Neuron (in vitro differentiated cells): ENCODE measurements around the gene POLR2L.

ENCODE experiments used
- H2AFZ ChIP-seq: one replicate; pipeline ENCODE4 v1.6.1; 2013; ENCODE audit warnings: low read depth, mild to moderate bottlenecking, inconsistent platforms, low read length, moderate library complexity
- H3K27me3 ChIP-seq: one replicate; pipeline ENCODE4 v1.6.1; 2013; ENCODE audit warnings: low read length; ENCODE audit not compliant: insufficient read depth
- H3K36me3 ChIP-seq: one replicate; pipeline ENCODE4 v1.6.1; 2013; ENCODE audit warnings: low read length; ENCODE audit not compliant: insufficient read depth
- H3K4me1 ChIP-seq: one replicate; pipeline ENCODE4 v1.6.1; 2013; ENCODE audit warnings: low read length; ENCODE audit not compliant: insufficient read depth
- H3K4me3 ChIP-seq: 2 replicates; pipeline ENCODE4 v1.5.1; 2013; ENCODE audit warnings: mild to moderate bottlenecking, low read length, moderate library complexity
- H3K9me3 ChIP-seq: one replicate; pipeline ENCODE4 v1.6.1; 2013; ENCODE audit warnings: low read length

Gene POLR2L

GRCh38 chr11:837189-837989 is 4.9 kb downstream of the POLR2L start:
- Histone ChIP-seq H3K27me3 (no peaks in the 10 kb centered on the region), H3K4me3 (no peak overlapping the region), H3K9me3 (no peaks in the 10 kb centered on the region), H3K4me1 (peaks cover 27% of the 10 kb centered on the region), H3K36me3 (peaks cover 54% of the 10 kb centered on the region), H2AFZ (no peak overlapping the region)

- peaks cover 34% of the 10 kb centered on the region for H3K4me1 ChIP-seq
- no peaks in the 10 kb centered on the region for H3K9me3 ChIP-seq
- H2AFZ ChIP-seq = no peak overlapping the region
- peaks cover 54% of the 10 kb centered on the region for H3K36me3 ChIP-seq
- no peak overlapping the region for H3K4me3 ChIP-seq
- no peaks in the 10 kb centered on the region for H3K27me3 ChIP-seq
These were observed 5.6 kb downstream of the POLR2L start for GRCh38 chr11:836700-837099.

DNA sequence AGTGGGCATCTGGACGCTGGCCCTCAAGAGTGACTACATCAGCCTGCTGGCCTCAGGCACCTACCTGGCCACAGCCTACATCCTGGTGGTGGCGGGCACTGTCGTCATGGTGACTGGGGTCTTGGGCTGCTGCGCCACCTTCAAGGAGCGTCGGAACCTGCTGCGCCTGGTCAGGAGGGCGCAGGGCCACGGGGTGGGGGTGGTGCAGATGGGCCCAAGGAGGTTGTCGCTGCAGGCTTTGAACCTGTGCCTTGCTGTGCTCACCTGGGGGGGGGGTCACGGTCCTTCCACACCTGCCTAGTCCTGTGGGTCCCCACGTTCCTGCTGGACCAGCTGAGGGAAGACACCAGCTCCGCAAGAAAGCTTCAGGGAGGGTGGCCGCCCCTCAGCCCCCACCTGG is 6.1 kb downstream of the POLR2L start:
- Histone ChIP-seq H3K4me3 (no peak overlapping the region), H3K4me1 (peaks cover 36% of the 10 kb centered on the region), H2AFZ (no peak overlapping the region), H3K36me3 (peaks cover 53% of the 10 kb centered on the region), H3K9me3 (no peaks in the 10 kb centered on the region), H3K27me3 (peaks cover 1% of the 10 kb centered on the region)

DNA sequence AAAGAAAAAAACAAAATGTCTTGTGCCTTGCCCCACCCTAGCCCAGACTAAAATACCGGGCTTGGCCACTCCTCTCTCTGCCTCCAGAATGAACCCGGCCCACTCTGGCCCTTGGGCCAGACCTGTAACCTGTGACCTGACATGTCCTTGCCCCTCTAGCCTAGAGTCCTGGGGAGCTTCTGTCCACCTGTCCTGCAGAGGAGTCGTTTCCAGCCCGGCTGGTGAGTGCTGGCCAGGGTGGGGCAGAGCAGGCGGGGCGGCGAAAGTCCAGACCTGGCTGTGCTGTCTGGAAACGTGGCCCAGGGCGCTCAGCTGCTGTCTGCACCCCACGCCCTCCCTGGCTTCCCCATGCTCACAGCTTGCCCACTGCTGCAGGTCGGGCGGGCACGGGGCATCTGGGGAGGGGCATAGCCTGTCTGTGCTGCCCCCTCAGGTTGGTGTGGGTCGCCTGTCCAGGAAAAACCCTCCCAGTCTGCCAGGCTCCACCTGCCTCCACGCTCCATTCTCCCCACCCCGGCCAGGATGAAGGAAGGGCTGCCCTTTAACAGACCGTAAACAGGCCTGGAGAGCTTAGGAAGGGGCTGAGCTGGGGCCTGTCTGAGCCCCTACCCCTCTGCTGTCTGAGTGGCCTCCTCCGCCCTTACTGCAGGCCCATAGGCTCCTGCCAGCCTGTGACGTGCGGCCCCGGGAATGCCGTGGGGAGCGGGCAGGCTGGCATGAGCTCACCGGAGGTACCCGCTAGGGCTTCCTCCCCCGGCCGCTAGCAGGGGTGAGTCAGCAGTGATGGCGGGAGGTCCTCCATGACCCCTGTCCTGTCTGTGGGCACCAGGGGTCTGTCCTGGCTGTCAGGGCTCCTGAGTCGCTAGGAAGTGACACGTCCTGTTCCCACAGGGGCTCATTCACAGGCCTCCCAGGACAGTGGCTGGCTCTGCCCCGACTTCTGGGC is 7.7 kb downstream of the POLR2L start:
- Histone ChIP-seq H2AFZ (no peak overlapping the region), H3K4me1 (peaks cover 42% of the 10 kb centered on the region), H3K9me3 (no peaks in the 10 kb centered on the region), H3K36me3 (peaks cover 37% of the 10 kb centered on the region), H3K4me3 (no peak overlapping the region), H3K27me3 (peaks cover 7% of the 10 kb centered on the region)

DNA sequence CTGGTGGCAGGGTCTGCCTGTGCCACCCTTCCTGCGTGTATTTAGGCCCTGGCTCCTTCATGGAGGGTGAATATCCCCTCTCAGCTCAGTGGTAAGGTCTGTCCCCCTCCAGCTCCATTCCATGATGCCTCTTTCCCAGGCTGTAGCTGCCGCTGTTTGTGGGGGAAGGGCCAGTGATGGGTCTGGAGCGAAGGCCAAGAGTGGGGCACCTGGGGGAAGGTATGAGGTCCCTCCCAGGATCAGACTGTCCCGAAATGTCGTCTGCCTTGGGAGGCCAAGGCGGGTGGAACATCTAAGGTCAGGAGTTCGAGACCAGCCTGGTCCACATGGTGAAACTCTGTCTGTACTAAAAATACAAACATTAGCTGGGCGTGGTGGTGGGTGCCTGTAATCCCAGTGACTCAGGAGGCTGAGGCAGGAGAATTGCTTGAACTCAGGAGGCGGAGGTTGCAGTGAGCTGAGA is 8.4 kb downstream of the POLR2L start:
- H3K36me3 ChIP-seq = peaks cover 29% of the 10 kb centered on the region
- peaks cover 50% of the 10 kb centered on the region for H3K4me1 ChIP-seq
- peaks cover 7% of the 10 kb centered on the region for H3K27me3 ChIP-seq

DNA sequence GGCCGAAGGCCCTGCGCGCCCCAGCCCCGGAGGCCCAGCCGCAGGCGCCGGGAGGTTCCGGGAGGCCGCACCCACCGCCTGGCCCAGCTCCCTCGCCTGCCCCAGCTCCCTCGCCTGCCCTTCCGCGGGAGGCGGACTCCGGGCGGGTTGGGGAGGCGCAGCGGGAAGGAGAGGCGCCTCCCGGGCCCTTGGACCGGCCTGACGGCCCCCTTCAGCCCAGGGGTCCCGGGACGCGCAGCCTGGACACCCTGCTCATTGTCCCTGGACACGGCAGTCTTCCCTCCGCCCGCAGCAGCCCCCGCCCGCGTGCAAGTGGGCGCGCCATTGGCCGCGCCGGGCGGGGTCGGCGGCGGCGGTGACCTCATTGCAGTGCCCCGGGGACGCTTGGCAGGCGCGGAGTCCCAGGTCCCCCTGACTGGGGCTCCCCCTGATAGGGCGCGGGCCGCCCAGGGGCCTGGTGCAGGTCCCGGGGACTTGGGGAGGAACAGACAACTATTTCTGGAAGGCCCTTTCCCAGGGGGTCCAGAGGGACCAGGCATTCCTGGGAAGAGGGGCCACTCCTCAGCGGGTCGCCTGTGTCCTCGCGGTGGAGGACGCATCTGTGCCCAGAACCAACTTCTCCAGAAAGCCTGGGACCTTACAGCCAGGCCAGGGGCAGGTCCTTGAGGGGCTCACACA is 9.1 kb downstream of the POLR2L start:
- Histone ChIP-seq H3K4me1 (peaks cover 56% of the 10 kb centered on the region), H3K4me3 (peak overlapping the region; percentile 64), H2AFZ (no peak overlapping the region), H3K36me3 (peaks cover 23% of the 10 kb centered on the region), H3K9me3 (no peaks in the 10 kb centered on the region), H3K27me3 (peaks cover 7% of the 10 kb centered on the region)

More for the DNA sequence above, 8.4 kb downstream of the POLR2L start:
- Histone ChIP-seq H2AFZ (no peak overlapping the region), H3K9me3 (no peaks in the 10 kb centered on the region), H3K4me3 (peak overlapping the region; percentile 64)

DNA sequence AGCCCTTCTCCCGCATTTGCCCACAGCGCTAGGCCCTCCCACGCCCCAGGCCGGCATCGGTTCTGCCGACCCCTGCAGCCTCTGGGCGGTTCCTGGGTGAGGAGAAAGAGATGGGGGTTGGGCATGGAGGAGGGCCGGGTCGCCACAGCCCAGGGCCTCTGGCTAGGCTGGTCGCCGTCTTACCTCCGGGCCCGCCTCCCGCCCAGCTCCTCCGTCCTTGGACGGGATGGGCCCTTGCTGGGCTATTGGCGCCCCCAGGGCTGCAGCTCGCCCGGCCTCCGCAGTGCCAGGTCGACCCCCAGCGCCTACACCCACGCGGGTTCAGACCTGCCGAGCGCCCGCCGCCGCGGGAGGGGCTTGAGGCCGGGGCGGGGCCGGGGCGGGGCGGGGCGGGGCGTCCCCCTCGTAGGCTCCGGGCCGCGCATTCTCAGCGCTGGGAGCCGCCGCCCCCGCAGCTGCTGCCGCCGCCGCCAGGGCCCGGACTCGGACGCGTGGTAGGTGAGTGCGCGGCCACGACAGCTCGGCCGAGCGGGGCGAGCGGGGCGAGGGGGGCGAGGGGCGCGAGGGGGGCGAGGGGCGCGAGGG is 9.7 kb downstream of the POLR2L start, which contains the start of gene CD151:
Gene CD151 (plus strand): TSS at position 424 of the 585 bp plus-strand sequence. CDS start 3,118 bp downstream, outside the sequence.
- H3K4me1 ChIP-seq = peaks cover 63% of the 10 kb centered on the region
- peaks cover 7% of the 10 kb centered on the region for H3K27me3 ChIP-seq
- H2AFZ ChIP-seq = no peak within 1 kb of the TSS
- H3K36me3 ChIP-seq = peaks cover 17% of the 10 kb centered on the region
- H3K9me3 ChIP-seq = no peaks in the 10 kb centered on the region
- H3K4me3 ChIP-seq = peak within 1 kb of the TSS; percentile 64

- peaks cover 12% of the 10 kb centered on the region for H3K36me3 ChIP-seq
- H3K9me3 ChIP-seq = no peaks in the 10 kb centered on the region
- no peak overlapping the region for H2AFZ ChIP-seq
- peaks cover 68% of the 10 kb centered on the region for H3K4me1 ChIP-seq
- H3K4me3 ChIP-seq = peak overlapping the region; percentile 64
- peaks cover 7% of the 10 kb centered on the region for H3K27me3 ChIP-seq
These were observed 10.3 kb downstream of the POLR2L start for GRCh38 chr11:831961-832528.

- Histone ChIP-seq H3K9me3 (no peaks in the 10 kb centered on the region), H3K4me3 (no peak overlapping the region), H3K4me1 (peaks cover 68% of the 10 kb centered on the region), H2AFZ (no peak overlapping the region), H3K36me3 (peaks cover 5% of the 10 kb centered on the region), H3K27me3 (peaks cover 7% of the 10 kb centered on the region)
These were observed 11.0 kb downstream of the POLR2L start for GRCh38 chr11:831118-831864.

DNA sequence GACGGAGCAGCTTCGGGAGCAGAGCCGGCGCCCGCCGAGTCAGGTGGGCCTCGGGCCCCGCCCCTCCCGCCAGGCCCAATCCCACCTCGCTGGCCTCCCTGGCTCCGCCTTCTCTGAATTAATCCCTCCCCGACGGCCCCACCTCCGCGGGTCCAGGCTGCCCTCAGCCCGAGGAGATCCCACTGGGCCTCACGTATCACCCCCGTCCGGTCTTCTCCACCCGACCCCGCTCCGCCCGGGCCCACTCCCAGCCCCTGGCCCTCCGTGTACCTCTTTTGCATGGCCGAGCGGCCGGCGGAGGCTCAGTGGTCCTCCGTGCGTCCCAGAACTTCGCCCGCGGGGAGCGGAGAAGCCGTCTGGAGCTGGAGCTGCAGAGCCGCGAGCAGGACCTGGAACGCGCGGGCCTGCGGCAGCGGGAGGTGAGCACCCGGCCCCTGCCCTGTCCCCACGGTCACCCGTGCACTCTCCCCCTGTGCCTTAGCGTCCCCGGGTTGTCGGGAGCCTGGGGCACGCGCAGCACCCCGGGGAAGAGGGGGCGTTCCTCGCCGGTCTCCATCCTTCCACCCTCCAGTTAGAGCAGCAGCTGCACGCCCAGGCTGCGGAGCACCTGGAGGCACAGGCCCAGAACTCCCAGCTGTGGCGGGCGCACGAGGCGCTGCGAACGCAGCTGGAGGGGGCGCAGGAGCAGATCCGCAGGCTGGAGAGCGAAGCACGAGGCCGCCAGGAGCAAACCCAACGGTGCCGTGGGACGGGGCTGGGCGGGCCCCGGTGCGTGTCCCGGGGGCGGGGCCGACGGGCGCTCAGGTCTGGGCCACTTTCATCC is 11.8 kb downstream of the POLR2L start:
- peaks cover 68% of the 10 kb centered on the region for H3K4me1 ChIP-seq
- H3K27me3 ChIP-seq = peaks cover 7% of the 10 kb centered on the region
- peak overlapping the region; percentile 35 for H3K4me3 ChIP-seq
- no peak overlapping the region for H2AFZ ChIP-seq
- no peaks in the 10 kb centered on the region for H3K9me3 ChIP-seq
- no peaks in the 10 kb centered on the region for H3K36me3 ChIP-seq

DNA sequence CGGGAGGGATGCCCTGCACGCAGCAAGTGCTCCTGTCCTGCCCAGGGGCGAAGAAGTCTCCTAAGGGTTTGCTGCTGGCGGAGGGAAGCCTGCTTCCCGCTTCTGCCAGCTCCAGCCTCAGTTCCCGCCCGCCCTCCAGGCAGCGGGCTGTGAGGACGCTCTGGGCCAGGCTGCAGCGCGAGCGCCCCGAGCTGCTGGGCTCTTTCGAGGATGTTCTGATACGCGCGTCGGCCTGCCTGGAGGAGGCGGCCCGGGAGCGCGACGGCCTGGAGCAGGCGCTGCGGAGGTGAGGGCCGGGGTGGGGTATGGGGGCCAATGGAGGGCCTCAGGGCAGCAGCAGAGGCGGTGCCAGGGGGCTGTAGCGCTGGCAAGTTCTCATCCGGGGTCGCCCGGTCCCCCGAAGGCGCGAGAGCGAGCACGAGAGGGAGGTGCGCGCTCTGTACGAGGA is 12.5 kb downstream of the POLR2L start:
- Histone ChIP-seq H3K9me3 (no peaks in the 10 kb centered on the region), H3K27me3 (peaks cover 7% of the 10 kb centered on the region), H3K4me1 (peaks cover 68% of the 10 kb centered on the region), H3K4me3 (peak overlapping the region; percentile 35), H2AFZ (no peak overlapping the region), H3K36me3 (peaks cover 4% of the 10 kb centered on the region)
